A549 (cell line): ENCODE measurements around the gene TEX47. TPM values are rescaled to one million over a fixed set of nuclear protein-coding genes. Genes with fewer than 3 reads are reported as not detected.

Source experiments
- ATAC-seq, 2 experiments: fragments of 200-7000 bp in 1 of 2; fragments of >200 bp in 1 of 2; cut with Nextera tagmentation in 1 of 2; cut with Tn5 transposase in 1 of 2; 3 replicates each; pipeline versions ENCODE4 v1.8.0 to v1.9.1; 2018 to 2020; ENCODE audit warnings: mild to moderate bottlenecking in 1 of 2, moderate library complexity in 1 of 2
- CTCF ChIA-PET: fragments of 300-600 bp; sonication (Branson Sonifier 250); formaldehyde crosslinking; extraction: SDS; loops from one replicate; lab custom pipeline; 2021; ENCODE audit warnings: antibody characterized with exemption, inconsistent platforms; lab: Yijun Ruan, JAX
- POLR2A ChIA-PET: fragments of 350-600 bp; formaldehyde crosslinking; extraction: SDS; loops from one replicate; lab custom pipeline; 2021; ENCODE audit warnings: antibody characterized with exemption, inconsistent platforms; lab: Yijun Ruan, JAX
- DNase-seq, 2 experiments: peaks; one replicate each; pipeline versions ENCODE4 v3.0.0 to v3.0.0-alpha.2; 2011 to 2016; ENCODE audit warnings: low read depth in 1 of 2, low spot score in 1 of 2
- FAIRE-seq: peaks from 2 replicates; lab custom pipeline; 2011; peaks lifted over from hg19 to GRCh38; lab: Jason Lieb, UNC
- H3K27ac ChIP-seq, 2 experiments: fragments of >200 bp; sonication (Bioruptor Twin); formaldehyde crosslinking; 3 replicates each; pipeline ENCODE4 v1.5.1; 2016 to 2017
- H3K4me1 ChIP-seq: fragments of >200 bp; sonication (Bioruptor Twin); formaldehyde crosslinking; 3 replicates; pipeline ENCODE4 v1.6.1; 2016
- H3K4me2 ChIP-seq: fragments of >200 bp; sonication (Bioruptor Twin); formaldehyde crosslinking; 3 replicates; pipeline ENCODE4 v1.6.1; 2016
- H3K4me3 ChIP-seq: fragments of >200 bp; sonication (Bioruptor Twin); formaldehyde crosslinking; 3 replicates; pipeline ENCODE4 v1.5.1; 2016
- H3K9me3 ChIP-seq: fragments of >200 bp; sonication (Bioruptor Twin); formaldehyde crosslinking; 3 replicates; pipeline ENCODE4 v1.6.1; 2016
- JUN ChIP-seq, 2 experiments: fragments of >200 bp; sonication (Bioruptor Twin); formaldehyde crosslinking; IDR thresholded peaks; 2 replicates in 1 of 2; 3 replicates in 1 of 2; pipeline ENCODE4 v1.6.1; 2016 to 2017
- RNF2 ChIP-seq: fragments of 200-600 bp; sonication (generic); IDR thresholded peaks from 2 replicates; pipeline ENCODE4 v1.6.1; 2016; ENCODE audit warnings: low read depth, mild to moderate bottlenecking, antibody characterized with exemption, moderate library complexity, borderline replicate concordance
- ZSCAN20 ChIP-seq: fragments of 250-450 bp; sonication (Bioruptor Pico); IDR thresholded peaks from 2 replicates; pipeline ENCODE4 v1.8.0; 2022; ENCODE audit warnings: mild to moderate bottlenecking, moderate library complexity
- WGBS: methylation state at CpG from one replicate; pipeline ENCODE4 v1.1.6; 2017; ENCODE audit errors: missing lambda C conversion rate; 5-methylcytosine and 5-hydroxymethylcytosine counted together
- polyA plus RNA-seq, 4 experiments: library from polyadenylated mRNA; depleted of rRNA in 3 of 4; stranded (reverse); fragments of >200 nt; fragmentation: RNase III in 1 of 4; extraction: RNeasy Plus Mini Kit Qiagen cat#74134 plus additional on column Dnase treatment in 1 of 4; gene quantifications; 2 replicates in 3 of 4; 3 replicates in 1 of 4; pipeline ENCODE4 v1.2.3, GENCODE V29; 2011 to 2017
- small RNA-seq, 6 experiments: library from RNA; depleted of rRNA; stranded (forward); fragments of <200 nt; gene quantifications; one replicate each; pipeline ENCODE3, GENCODE V24; 2012

Gene TEX47
- polyA plus RNA-seq, 2 of the 4 experiments (the other 2 are of a cell fraction): not detected

DNA sequence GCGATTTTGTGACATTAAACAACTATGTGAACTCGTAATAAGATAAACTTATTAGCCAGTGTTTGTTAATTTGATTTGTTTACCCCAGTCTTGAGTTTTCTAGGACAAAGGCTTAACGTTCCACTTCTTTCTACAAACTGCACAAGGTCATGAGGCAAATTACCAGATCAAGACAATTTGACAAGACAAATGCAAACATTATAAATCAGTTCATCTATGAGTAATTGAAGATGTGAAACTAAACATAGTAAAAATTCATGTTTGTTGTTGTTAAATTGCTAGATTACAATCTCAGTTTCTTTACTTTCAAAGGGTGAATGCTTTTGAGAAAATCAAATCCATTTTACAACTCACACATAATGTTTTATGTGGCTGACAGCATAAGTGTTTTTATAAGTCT, 49.4 kb downstream of the TEX47 start:
- Histone ChIP-seq H3K4me1 (no peaks in the 10 kb centered on the region), H3K4me2 (no peak overlapping the region), H3K27ac (no peak overlapping the region), H3K9me3 (no peaks in the 10 kb centered on the region), H3K4me3 (no peak overlapping the region)
- peak; percentile 18 for FAIRE-seq
- WGBS: 2% methylated on average over 3 of the region's 3 CpGs
- no peak for ATAC-seq
- DNase-seq: no peak
- no peak for TF ChIP-seq JUN (IDR thresholded peaks at IDR 0.05)
- TF ChIP-seq RNF2: no peak
- no peak for TF ChIP-seq ZSCAN20 (CRISPR knock-in tag)
- CTCF ChIA-PET: interaction anchor here (0.7 kb wide), 1 partner anchor 556 kb away, joined by 5 read pairs; no protein-coding TSS in a partner anchor
- POLR2A ChIA-PET: no interaction called here

Small RNA genes lying within 50 kb of the gene (small RNA-seq; reads per million reads assigned to genes)
- 0 reads per million in 6 experiments for gene AC002127.1

Other genes starting within 250 kb of the TEX47 start
- not detected in 2 replicates for gene ZNF804B, start 36.0 kb downstream of the TEX47 start, polyA plus RNA-seq (2011; rRNA removed)
- not detected in 3 replicates for gene ZNF804B, start 36.0 kb downstream of the TEX47 start, polyA plus RNA-seq (2017; fragmentation: RNase III; extraction: RNeasy Plus Mini Kit Qiagen cat#74134 plus additional on column Dnase treatment)